D721Med (cell line): ENCODE results near the gene GIPR.

Experiments used
- DNase-seq: peaks from one replicate; pipeline ENCODE4 v3.0.0; 2011; ENCODE audit warnings: low spot score; ENCODE audit not compliant: insufficient read length
- FAIRE-seq: peaks from 2 replicates; lab custom pipeline; 2011; peaks lifted over from hg19 to GRCh38; lab: Jason Lieb, UNC
- CTCF ChIP-seq: IDR thresholded peaks from 2 replicates; pipeline ENCODE4 v1.5.1; 2012; ENCODE audit warnings: mild to moderate bottlenecking, control low read depth; ENCODE audit not compliant: insufficient read depth; ENCODE audit errors: missing control alignments

Gene GIPR

GRCh38 chr19:45693106-45693788 is 25.2 kb downstream of the GIPR start:
- FAIRE-seq (no peak), DNase-seq (peak; percentile 67)
- TF ChIP-seq CTCF = peak; percentile 81

- FAIRE-seq = no peak
- DNase-seq = no peak
- no peak for TF ChIP-seq CTCF
Observed at GRCh38 chr19:45701676-45702075, 33.7 kb downstream of the GIPR start.

GRCh38 chr19:45705115-45705514 is 37.1 kb downstream of the GIPR start:
- DNase-seq = no peak
- TF ChIP-seq CTCF = no peak
- FAIRE-seq = no peak

GRCh38 chr19:45705710-45706415 is 37.8 kb downstream of the GIPR start:
- TF ChIP-seq CTCF = no peak
- FAIRE-seq (no peak), DNase-seq (no peak)

GRCh38 chr19:45710356-45711130 is 42.5 kb downstream of the GIPR start:
- DNase-seq = no peak
- TF ChIP-seq CTCF = no peak
- no peak for FAIRE-seq

DNA sequence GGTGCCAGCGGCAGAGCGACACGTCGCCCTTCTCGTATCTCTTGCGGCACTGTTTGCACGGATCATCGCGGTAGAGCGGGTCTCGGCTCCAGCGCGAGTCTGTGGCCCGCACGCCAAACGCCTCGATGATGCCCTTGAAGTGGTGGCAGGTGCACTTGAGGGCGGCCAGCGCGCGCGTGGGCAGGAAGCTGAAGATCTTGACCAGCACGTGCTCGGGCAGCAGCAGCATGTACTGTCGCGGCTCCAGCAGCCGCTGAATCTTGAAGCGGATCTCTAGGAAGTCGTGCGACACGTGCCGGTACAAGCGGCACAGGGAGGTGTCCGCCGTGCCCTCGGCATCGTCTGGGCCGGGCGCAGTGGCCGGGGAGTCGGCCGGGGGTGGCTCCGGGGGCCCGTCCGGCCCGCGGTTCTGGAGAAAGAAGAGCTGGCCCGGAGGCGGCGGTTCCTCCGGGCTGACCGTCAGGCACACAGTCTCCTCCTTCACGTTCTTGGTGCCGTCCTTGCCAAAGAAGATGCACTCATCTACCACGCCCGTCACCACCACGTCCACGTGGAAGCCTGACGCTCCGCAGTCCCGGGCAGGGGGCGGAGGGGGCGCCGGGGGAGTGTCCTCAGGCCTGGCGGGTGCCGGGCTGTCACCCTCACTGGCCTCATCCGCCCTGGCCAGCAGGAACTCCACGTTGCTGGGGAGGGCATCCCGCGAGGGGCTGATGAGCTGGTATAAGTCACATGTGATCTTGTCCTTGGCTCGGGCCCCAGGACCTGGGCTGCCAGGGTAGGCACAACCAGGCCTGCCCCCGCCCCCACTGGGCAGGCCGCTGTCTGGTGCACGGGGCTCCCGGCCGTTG is 44.1 kb downstream of the GIPR start:
- DNase-seq (no peak), FAIRE-seq (no peak)
- TF ChIP-seq CTCF = no peak
